ENCODE measurements around the gene LY6G6F. TPM values are rescaled to one million over a fixed set of nuclear protein-coding genes. Genes with fewer than 3 reads are reported as not detected.

The LY6G6F gene
- total RNA-seq, 1 experiment from 2014 or later = not detected

GRCh38 chr6:31676904-31677303, 29.8 kb upstream of the LY6G6F start:
- DNase-seq (ENCODE audit: low read depth) = no peak

- DNase-seq (ENCODE audit: low read depth) = no peak
Measured at GRCh38 chr6:31677955-31678354, 28.7 kb upstream of the LY6G6F start.

- DNase-seq (ENCODE audit: low read depth) = peak; percentile 93
Measured at GRCh38 chr6:31680226-31681134, 26.2 kb upstream of the LY6G6F start, which contains the start of gene LY6G5C. LY6G5C (minus strand) TSS chr6:31681067; CDS start chr6:31680373, 694 bp downstream.

GRCh38 chr6:31681135-31681671, 25.5 kb upstream of the LY6G6F start:
- peak; percentile 67 for DNase-seq (ENCODE audit: low read depth)

- DNase-seq (ENCODE audit: low read depth) = no peak
Measured at GRCh38 chr6:31683591-31683990, 23.1 kb upstream of the LY6G6F start.

GRCh38 chr6:31686483-31686882, 20.2 kb upstream of the LY6G6F start:
- DNase-seq (ENCODE audit: low read depth) = no peak

- no peak for DNase-seq (ENCODE audit: low read depth)
Measured at GRCh38 chr6:31687321-31687720, 19.3 kb upstream of the LY6G6F start.

GRCh38 chr6:31687860-31688693, 18.6 kb upstream of the LY6G6F start:
- DNase-seq (ENCODE audit: low read depth) = no peak

- no peak for DNase-seq (ENCODE audit: low read depth)
Measured at GRCh38 chr6:31689249-31690110, 17.2 kb upstream of the LY6G6F start.

- DNase-seq (ENCODE audit: low read depth) = no peak
Measured at GRCh38 chr6:31690231-31691077, 16.2 kb upstream of the LY6G6F start.

- DNase-seq (ENCODE audit: low read depth) = no peak
Measured at GRCh38 chr6:31691078-31691463, 15.6 kb upstream of the LY6G6F start.

- DNase-seq (ENCODE audit: low read depth) = no peak
Measured at GRCh38 chr6:31691564-31692108, 15.0 kb upstream of the LY6G6F start.

- no peak for DNase-seq (ENCODE audit: low read depth)
Measured at GRCh38 chr6:31692353-31692752, 14.3 kb upstream of the LY6G6F start.

GRCh38 chr6:31692886-31693285, 13.8 kb upstream of the LY6G6F start:
- no peak for DNase-seq (ENCODE audit: low read depth)

GRCh38 chr6:31693535-31693934, 13.1 kb upstream of the LY6G6F start:
- no peak for DNase-seq (ENCODE audit: low read depth)

GRCh38 chr6:31697555-31697954, 9.1 kb upstream of the LY6G6F start:
- DNase-seq (ENCODE audit: low read depth) = no peak

GRCh38 chr6:31700740-31701401, 5.8 kb upstream of the LY6G6F start:
- no peak for DNase-seq (ENCODE audit: low read depth)

GRCh38 chr6:31701666-31702404, 4.8 kb upstream of the LY6G6F start:
- peak; percentile 48 for DNase-seq (ENCODE audit: low read depth)

GRCh38 chr6:31702405-31702818, 4.3 kb upstream of the LY6G6F start:
- no peak for DNase-seq (ENCODE audit: low read depth)
